ENCODE results near the gene CCNY. TPM values are rescaled to one million over a fixed set of nuclear protein-coding genes. Genes with fewer than 3 reads are reported as not detected.

The CCNY gene
- total RNA-seq, 1 donor = 35.0 TPM

DNA sequence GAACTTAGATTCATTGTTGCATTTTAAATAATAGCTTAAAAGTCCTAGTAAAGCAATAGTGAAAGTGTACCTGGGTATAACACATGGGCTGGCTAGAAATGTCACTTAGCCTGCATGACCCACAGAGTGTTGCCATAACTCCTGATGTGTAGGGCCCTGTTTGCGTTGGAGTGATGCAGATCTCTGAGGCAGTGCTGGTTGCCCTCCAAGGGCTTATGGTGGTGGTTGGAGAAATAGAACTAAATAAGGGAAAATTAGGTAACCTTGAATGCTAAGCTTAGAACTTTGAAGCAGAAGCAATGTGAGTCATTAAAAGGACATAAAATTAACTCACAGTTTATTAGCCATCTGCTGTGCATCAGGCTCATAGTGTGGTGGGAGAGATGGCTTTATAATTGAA, 105.7 kb downstream of the CCNY start:
- H3K4me3 ChIP-seq (ENCODE audit: low read depth, low read length) = no peak overlapping the region
- TF ChIP-seq, protein P1, sequence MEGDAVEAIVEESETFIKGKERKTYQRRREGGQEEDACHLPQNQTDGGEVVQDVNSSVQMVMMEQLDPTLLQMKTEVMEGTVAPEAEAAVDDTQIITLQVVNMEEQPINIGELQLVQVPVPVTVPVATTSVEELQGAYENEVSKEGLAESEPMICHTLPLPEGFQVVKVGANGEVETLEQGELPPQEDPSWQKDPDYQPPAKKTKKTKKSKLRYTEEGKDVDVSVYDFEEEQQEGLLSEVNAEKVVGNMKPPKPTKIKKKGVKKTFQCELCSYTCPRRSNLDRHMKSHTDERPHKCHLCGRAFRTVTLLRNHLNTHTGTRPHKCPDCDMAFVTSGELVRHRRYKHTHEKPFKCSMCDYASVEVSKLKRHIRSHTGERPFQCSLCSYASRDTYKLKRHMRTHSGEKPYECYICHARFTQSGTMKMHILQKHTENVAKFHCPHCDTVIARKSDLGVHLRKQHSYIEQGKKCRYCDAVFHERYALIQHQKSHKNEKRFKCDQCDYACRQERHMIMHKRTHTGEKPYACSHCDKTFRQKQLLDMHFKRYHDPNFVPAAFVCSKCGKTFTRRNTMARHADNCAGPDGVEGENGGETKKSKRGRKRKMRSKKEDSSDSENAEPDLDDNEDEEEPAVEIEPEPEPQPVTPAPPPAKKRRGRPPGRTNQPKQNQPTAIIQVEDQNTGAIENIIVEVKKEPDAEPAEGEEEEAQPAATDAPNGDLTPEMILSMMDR (IDR thresholded peaks at IDR 0.05; ENCODE audit: insufficient read depth, low read depth, low read length) = no peak
- DNase-seq (ENCODE audit: low read depth) = peak; percentile 90

DNA sequence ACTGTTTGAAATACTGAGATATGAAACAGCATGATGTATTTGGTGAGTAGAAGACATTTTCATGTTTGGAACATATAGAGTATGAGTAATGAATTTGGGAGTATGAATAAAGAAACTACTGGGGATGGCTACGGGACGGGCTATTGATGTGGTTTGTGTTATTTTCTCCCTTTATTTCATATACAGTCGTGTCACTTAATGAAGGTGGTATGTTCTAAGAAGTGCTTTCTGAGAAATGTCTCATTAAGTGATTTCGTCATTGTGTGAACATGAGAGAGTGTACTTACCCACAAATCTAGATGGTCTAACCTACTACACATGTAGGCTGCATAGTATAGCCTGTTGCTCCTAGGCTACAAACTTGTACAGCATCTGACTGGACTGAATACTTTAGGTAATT, 106.3 kb downstream of the CCNY start:
- peak; percentile 45 for DNase-seq (ENCODE audit: low read depth)
- H3K4me3 ChIP-seq (ENCODE audit: low read depth, low read length) = no peak overlapping the region
- TF ChIP-seq, protein P1 (IDR thresholded peaks at IDR 0.05; ENCODE audit: insufficient read depth, low read depth, low read length) = no peak

DNA sequence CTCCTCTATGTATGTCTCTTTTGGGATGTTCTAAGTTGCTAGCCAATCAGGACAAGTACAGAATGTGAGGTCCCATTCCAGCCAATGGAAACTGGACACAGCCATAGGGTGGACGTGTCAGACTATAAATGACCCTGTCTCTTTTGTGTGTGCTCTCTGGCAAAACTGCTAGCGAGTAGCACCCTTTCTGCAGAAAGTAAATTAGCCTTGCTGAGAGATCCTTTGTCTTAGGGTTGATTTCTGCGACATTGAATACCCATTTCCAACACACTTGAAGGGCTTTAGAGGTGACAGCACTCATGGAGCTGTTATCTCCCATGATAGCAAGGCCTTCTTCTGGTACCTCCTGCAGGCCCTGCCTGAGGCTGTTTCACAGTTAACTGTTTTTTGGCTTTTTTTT, 107.5 kb downstream of the CCNY start:
- TF ChIP-seq, protein P1 (IDR thresholded peaks at IDR 0.05; ENCODE audit: insufficient read depth, low read depth, low read length) = no peak
- no peak overlapping the region for H3K4me3 ChIP-seq (ENCODE audit: low read depth, low read length)
- no peak for DNase-seq (ENCODE audit: low read depth)

DNA sequence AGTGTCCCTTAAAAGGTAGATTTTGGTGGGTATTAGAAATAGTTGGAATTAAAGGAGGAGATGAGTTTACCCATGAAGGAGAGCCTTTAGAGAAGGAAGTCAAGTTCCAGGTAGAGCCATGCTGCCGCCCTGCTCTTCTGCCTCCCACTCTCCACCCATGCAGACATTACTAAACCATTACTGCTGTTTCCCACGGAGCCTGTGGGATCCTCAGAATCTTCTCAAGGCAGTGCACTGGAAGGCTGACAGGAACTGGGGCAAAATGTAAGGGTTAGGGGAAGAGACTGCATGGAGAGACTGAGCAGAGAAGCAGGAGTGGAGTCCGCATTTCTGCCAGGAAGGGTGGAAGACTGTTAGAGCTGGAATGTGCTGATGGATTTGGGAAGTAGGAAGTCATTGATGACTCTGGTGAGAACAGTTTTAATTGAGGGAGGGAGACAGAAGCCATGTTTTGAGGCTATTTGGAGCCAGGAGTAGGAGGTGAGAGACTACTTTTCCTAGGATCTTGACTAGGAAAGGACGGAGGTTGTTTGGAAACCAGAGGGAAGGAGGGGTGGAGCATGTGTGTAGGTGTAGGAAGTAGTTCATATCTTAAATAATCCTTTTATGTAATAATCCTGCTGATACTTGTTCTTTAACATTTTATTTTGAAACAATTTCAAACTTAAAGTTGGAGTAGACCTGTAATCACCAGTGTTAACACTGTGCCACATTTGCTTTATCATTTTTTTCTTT, 109.0 kb downstream of the CCNY start:
- no peak for DNase-seq (ENCODE audit: low read depth)
- TF ChIP-seq, protein P1 (IDR thresholded peaks at IDR 0.05; ENCODE audit: insufficient read depth, low read depth, low read length) = no peak
- no peak overlapping the region for H3K4me3 ChIP-seq (ENCODE audit: low read depth, low read length)

DNA sequence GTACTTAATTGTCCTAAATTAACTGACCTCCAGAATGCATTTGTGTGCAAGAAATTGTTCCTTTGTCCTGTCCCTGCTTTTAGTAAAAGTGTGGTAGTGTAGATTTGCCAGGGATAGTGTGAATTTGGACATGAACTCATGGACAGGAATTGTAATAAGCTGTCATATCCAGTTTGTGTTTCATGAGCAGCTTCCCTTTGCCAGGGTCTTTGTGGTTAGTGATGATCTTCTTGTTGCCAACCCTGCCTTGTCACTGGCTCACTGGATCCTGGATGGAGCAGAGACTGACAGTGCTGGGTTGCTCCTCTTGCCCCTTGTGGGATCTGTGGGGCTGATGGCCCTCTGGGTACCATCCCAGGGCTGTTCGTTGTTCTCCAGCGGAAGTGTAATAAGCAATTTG, 110.1 kb downstream of the CCNY start:
- TF ChIP-seq, protein P1 (IDR thresholded peaks at IDR 0.05; ENCODE audit: insufficient read depth, low read depth, low read length) = no peak
- H3K4me3 ChIP-seq (ENCODE audit: low read depth, low read length) = no peak overlapping the region
- DNase-seq (ENCODE audit: low read depth) = no peak

DNA sequence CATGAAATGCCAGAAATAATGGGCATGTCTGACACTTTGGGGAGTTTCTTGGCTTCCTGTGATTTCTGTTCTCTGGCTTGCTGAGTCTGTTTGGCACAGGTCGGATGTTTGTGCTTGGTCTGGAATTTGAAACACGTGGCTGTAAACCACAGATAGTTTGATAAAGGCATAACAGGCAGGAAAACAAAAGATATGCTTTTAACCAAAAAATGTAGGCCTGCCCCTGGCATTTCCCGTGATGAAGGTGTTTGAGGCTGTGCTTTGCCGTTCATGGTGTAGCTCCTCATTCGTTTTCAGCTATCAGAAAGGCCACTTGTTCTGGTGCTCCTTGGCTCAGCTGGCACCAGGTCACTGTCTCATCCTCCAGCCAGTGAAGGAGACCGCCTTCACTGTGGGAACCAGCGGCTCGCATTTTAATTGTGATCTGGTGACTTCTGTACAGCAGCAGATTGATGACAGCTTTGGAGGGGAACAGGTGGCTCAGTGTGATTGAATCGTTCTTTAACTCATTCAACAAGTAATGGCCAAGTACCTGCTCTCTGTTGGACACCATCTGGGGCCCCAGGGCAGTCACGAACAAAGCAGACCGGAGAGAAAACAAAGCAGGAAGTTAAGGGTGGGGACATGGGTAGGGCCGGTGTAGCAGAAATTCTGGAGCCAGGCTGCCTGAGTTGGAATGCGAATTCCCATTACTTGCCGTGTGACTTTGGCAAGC, 111.5 kb downstream of the CCNY start:
- TF ChIP-seq, protein P1 (IDR thresholded peaks at IDR 0.05; ENCODE audit: insufficient read depth, low read depth, low read length) = no peak
- DNase-seq (ENCODE audit: low read depth) = peak; percentile 63
- H3K4me3 ChIP-seq (ENCODE audit: low read depth, low read length) = no peak overlapping the region

All from fibroblast of villous mesenchyme (primary cell).